ENCODE measurements around the gene PDE6B.

DNA sequence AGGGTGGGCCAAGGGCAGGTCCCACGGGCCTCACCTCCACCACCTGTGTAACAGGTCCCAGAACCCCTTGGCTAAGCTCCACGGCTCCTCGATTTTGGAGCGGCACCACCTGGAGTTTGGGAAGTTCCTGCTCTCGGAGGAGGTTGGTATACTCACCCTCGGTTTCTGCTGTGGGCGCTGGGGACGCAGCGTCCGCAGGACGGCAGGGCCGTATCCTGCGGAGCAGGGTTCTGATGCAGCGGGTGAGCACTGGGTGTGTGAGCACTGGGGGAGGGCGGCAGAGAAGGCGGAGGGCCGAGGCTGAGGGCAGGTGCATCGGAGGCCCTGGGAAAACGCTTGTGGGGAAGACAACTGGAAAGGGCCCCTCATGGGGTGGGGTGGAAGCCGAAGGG is 37.7 kb downstream of the PDE6B start:
- TF ChIP-seq CTCF (conservative IDR thresholded peaks at IDR 0.05 in 1 of 2, IDR thresholded peaks at IDR 0.05 in 1 of 2; ENCODE audit: low read depth in 1 of 2, low read length in 2 of 2) (no peak), EZH2 (IDR thresholded peaks at IDR 0.05; ENCODE audit: low read length, missing control alignments) (no peak)

All from fibroblast of lung (primary cell).